Activated CD4-positive, alpha-beta T cell treated with anti-CD3 and anti-CD28 coated beads, Interleukin-2, amount 50 U/mL, for 1 hour (primary cell): ENCODE measurements around the gene TIMELESS.
"Not testable (repeated sequence)": the region's sequence is repeated elsewhere in the genome, so short reads cannot be mapped to it uniquely, and the experiment has no call there.

ENCODE experiments used
- DNase-seq: peaks from one replicate; pipeline ENCODE4 v3.0.0-alpha.2; 2020

Gene TIMELESS, protein sequence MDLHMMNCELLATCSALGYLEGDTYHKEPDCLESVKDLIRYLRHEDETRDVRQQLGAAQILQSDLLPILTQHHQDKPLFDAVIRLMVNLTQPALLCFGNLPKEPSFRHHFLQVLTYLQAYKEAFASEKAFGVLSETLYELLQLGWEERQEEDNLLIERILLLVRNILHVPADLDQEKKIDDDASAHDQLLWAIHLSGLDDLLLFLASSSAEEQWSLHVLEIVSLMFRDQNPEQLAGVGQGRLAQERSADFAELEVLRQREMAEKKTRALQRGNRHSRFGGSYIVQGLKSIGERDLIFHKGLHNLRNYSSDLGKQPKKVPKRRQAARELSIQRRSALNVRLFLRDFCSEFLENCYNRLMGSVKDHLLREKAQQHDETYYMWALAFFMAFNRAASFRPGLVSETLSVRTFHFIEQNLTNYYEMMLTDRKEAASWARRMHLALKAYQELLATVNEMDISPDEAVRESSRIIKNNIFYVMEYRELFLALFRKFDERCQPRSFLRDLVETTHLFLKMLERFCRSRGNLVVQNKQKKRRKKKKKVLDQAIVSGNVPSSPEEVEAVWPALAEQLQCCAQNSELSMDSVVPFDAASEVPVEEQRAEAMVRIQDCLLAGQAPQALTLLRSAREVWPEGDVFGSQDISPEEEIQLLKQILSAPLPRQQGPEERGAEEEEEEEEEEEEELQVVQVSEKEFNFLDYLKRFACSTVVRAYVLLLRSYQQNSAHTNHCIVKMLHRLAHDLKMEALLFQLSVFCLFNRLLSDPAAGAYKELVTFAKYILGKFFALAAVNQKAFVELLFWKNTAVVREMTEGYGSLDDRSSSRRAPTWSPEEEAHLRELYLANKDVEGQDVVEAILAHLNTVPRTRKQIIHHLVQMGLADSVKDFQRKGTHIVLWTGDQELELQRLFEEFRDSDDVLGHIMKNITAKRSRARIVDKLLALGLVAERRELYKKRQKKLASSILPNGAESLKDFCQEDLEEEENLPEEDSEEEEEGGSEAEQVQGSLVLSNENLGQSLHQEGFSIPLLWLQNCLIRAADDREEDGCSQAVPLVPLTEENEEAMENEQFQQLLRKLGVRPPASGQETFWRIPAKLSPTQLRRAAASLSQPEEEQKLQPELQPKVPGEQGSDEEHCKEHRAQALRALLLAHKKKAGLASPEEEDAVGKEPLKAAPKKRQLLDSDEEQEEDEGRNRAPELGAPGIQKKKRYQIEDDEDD

DNA sequence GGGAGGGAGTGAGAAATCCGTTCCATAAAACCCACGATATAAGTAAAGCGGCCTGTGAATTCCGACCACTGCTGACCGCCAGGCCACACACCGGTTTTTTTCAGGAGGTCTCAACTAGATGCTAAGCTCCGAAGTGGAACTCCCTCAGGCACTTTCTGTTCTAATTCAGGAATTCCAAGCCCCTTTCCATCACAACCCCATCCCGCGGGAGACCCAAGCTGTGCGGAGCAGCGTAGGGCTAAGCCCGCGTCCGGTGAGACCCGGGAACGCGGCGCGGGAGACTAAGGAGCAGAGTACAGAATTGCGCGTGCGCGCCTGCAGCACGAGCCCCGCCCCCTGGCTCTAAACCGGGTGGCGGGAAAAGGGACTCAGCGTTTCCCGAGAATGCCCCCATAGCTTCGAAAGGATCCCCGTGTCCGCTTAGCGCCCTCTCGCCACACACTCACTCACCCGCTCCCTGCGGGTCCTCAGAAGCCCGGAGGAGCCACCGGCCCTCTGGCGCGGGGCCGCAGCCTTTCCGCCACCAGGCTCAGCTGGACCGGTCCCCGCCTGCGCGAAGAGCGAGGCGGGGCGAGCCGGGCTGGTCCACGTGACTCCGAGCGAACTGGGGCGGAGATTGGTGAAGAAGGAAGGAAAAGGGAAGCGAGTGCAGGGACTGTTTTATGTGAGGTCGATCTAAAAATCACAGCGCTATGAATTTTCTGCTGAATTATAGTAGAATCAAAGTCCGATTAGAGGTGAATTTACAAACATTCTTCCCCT is at the start of gene TIMELESS:
TSS of gene TIMELESS (minus strand) at position 567 of the 762 bp plus-strand sequence. CDS start 15,256 bp downstream, outside the sequence.
- DNase-seq: peak; percentile 76

- not testable (repeated sequence) for DNase-seq
Observed at GRCh38 chr12:56498126-56498902, 49.1 kb upstream of the TIMELESS start.

- peak; percentile 50 for DNase-seq
Observed at GRCh38 chr12:56496704-56497103, 47.5 kb upstream of the TIMELESS start.

GRCh38 chr12:56494481-56494880 is 45.3 kb upstream of the TIMELESS start:
- DNase-seq: not testable (repeated sequence)

DNA sequence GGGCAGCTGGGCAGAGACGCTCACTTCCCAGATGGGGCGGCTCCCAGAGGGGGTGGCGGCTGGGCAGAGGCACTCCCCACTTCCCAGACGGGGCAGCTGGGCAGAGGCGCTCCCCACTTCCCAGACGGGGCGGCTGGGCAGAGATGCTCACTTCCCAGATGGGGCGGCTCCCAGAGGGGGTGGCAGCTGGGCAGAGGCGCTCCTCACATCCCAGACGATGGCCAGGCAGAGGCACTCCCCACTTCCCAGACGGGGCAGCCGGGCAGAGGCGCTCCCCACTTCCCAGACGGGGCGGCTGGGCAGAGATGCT is 44.8 kb upstream of the TIMELESS start:
- not testable (repeated sequence) for DNase-seq

DNA sequence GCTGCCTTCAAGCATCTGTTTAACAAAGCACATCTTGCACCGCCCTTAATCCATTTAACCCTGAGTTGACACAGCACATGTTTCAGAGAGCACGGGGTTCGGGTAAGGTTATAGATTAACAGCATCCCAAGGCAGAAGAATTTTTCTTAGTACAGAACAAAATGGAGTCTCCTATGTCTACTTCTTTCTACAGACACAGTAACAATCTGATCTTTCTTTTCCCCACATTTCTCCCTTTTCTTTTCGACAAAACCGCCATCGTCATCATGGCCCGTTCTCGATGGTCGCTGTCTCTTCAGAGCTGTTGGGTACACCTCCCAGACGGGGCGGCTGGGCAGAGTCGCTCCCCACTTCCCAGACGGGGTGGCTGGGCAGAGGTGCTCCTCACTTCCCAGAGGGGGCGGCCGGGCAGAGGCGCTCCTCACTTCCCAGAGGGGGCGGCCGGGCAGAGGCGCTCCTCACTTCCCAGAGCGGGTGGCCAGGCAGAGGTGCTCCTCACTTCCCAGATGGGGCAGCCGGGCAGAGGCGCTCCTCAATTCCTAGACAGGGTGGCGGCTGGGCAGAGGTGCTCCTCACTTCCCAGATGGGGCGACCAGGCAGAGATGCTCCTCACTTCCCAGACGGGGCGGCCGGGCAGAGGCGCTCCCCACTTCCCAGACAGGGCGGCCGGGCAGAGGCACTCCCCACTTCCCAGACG is 44.3 kb upstream of the TIMELESS start:
- not testable (repeated sequence) for DNase-seq

DNA sequence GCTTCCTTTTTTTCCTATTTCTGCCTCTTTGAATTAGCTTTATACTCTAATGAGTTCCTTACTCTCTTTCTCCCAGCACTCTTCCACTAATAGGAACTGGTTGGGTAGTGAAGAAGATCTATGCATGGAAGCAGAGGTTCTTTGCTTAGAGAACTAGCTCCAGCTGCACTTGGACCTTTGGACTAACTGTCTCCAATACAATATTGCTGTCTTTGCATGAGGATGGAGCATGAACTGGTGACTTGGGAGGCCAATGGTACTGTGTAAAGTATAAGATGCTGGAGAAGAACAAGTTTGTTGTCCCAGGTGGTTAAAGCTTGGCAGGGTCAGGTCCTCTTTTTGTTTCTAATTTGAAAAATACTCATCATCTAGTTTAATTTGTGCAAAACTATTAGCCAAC is 41.1 kb upstream of the TIMELESS start:
- no peak for DNase-seq

DNA sequence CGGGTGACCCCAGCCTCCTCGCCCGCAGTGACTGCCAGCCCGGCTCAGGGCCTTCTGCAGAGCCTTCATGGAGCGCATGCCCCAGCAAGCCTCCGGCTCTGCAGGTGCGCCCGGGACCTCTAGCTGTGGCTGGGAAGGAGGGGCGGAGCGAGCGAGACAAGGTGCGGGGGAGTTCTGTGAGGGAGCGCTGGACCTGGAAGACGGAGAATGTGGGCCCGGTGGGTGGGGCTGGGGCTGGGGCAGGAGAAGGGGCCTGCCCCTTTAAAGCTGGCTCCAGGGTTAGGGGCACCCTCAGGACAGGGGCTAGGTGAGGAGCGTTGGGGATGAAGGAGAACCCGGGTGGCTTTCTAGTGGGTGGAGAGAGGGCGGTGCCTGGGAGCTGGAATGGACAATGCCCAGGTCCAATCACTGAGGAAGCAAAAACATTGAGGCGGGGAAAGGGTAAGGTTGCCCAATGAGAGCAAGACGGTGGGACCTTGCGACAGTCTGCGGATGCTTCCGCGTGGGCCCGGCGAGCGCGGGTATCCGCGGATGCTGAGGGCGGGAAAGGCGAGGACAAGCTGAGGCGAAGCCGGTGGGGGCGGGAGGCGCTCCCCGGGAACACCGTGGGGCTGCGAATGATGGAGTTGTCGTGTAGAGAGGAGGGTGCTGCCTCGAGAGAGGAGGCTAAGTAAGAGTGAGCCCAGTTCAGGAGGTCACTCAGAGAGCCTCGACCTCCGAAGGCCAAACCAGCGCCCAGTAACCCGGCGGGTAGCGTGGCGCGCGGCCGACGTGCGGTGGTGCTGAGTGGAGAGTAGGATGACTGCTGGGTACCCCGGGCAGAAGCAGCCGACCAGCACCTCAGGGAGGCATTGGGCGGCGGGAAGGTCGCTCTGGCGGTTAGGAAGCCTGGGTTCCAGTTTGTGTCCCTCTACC is 39.1 kb upstream of the TIMELESS start, which contains the start of gene GLS2:
TSS of gene GLS2 (minus strand) at position 121 of the 915 bp plus-strand sequence. CDS start at position 78, 43 bp downstream.
- peak; percentile 65 for DNase-seq

DNA sequence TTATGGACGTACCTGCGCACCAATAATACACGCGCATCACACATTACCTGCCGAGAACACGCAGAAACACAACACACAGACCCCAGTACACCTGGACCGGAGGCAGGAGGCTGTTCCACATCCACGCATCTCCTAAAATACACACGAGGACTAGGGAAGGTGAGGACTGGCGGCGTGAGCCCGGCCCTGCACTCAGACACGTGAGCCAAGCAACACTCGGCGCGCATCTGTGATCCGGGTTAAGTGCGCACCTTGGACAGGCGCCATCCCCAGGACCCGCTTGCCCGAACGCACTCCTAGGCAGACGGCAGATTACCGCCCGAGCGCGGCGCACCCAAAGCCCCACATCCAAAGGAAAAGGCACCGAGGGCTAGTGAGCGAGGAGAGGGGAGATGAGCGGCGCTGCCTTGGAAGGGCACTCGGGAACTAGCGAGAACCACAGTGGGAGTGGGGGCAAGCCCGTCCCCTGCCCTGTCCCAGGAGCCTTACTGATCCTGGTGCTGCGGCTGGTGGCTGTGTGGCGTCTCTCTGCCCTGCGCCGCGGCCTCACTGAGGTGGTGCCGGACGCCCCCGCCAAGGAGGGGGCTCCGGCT is 38.3 kb upstream of the TIMELESS start:
- peak; percentile 22 for DNase-seq

- DNase-seq: no peak
Observed at GRCh38 chr12:56486694-56487093, 37.5 kb upstream of the TIMELESS start.

GRCh38 chr12:56484566-56484965 is 35.3 kb upstream of the TIMELESS start:
- DNase-seq: no peak

DNA sequence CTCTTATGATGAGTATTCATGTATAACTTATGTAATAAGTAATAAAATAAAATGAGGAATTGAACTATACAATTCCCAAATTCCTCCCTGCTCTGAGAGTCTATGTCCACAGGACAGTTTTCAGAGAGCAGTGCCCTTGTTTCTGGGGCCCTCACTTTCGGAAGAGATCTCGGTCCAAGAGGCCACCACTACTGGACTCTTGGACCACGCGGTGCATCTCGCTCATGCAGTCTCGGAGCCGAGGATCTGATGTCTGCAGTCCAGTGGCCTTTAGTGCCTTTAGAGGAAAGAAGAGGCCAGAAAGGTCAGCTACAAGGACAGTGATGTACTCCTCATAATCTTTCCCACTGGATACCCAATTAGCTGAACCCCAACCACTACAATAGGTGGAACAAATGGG is 30.4 kb upstream of the TIMELESS start:
- DNase-seq: no peak

DNA sequence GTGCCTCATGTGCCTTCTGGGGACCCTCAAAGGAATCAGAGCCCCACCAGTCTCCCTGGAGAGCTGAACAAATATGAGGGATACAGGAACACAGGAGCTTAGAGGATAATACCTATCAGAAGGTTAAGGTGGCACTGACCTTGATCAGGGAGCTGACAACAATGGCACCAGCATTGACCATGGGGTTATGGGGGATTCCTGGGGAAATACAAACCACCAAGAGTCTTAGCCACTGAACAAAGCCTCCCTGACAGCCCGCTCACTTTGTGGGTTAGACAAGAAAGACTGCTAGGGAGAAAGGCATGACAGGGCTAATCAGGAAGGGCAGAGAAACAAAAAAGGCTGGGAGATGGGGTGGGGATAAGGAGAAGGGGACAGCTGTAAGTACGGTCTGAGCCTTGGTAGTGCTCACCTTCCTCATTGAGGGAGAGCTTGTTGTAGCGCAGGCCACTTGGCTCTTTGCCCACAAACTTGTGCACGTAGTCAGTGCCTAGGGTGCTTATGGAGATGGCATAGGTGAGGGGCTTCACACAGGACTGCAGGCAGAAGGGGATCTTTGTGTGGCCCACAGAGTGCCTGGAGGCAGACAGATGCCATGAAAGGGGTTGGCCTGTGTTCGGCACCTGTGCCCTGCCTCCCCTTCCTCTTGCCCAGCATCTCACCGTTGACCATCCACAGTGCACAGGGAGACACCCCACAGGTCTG is 28.4 kb upstream of the TIMELESS start:
- no peak for DNase-seq

GRCh38 chr12:56476972-56477432 is 27.8 kb upstream of the TIMELESS start:
- DNase-seq: no peak

DNA sequence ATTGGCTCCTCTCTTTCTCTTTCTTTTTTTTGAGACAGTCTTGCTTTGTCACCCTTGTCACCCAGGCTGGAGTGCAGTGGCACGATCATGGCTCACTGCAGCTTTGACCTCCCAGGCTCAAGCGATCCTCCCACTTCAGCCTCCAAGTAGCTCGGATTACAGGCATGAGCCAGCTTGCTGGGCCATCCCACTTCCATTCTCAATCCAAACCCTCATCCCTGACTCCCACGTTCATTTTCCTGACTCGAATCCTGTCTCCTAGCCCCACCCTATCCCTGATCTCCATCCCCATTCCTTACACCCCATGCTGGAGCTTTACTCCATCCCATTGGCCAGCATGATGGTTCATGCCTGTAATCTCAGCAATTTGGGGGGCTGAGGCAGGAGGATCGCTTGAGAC is 26.9 kb upstream of the TIMELESS start:
- no peak for DNase-seq

GRCh38 chr12:56474389-56474788 is 25.2 kb upstream of the TIMELESS start:
- no peak for DNase-seq

DNA sequence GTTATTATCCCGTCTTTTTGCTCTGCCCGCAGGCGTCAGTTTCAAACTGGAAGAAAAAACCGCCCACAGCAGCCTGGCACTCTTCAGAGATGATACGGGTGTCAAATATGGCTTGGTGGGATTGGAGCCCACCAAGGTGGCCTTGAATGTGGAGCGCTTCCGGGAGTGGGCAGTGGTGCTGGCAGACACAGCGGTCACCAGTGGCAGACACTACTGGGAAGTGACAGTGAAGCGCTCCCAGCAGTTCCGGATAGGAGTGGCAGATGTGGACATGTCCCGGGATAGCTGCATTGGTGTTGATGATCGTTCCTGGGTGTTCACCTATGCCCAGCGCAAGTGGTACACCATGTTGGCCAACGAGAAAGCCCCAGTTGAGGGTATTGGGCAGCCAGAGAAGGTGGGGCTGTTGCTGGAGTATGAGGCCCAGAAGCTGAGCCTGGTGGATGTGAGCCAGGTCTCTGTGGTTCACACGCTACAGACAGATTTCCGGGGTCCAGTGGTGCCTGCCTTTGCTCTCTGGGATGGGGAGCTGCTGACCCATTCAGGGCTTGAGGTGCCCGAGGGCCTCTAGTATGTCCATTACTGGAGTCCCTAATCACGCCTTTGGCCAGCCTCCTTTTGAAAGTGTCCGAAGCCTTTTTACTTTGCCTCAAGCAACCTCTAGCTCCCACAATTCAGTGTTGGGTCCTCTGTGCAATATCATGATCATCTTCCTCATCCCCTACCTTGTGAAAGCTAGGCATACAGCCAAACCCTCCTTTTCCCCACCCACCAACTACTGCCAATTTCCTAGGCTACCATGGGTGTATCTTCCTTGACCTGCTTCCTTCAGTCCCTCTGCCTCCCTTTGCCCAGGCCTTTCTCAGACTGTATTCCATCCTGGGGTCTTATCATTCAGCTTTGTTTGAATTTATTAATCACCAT is 20.0 kb upstream of the TIMELESS start:
- no peak for DNase-seq
